Lower leg skin (tissue), 3 donors: ENCODE measurements around the gene TAS2R8.

Experiments used
- POLR2A ChIP-seq, 2 donors: fragments of 450-650 bp; IDR thresholded peaks; one replicate each; pipeline ENCODE4 v1.6.1; 2016 to 2017; ENCODE audit warnings: antibody characterized with exemption in 2 of 2, mild to moderate bottlenecking in 1 of 2, moderate library complexity in 1 of 2
- TF ChIP-seq, protein P1 (sequence below), 3 donors: fragments of 450-650 bp; IDR thresholded peaks; one replicate each; pipeline ENCODE4 v1.5.1; 2016; ENCODE audit warnings: antibody characterized with exemption in 3 of 3, mild to moderate bottlenecking in 3 of 3, moderate library complexity in 2 of 3

DNA sequence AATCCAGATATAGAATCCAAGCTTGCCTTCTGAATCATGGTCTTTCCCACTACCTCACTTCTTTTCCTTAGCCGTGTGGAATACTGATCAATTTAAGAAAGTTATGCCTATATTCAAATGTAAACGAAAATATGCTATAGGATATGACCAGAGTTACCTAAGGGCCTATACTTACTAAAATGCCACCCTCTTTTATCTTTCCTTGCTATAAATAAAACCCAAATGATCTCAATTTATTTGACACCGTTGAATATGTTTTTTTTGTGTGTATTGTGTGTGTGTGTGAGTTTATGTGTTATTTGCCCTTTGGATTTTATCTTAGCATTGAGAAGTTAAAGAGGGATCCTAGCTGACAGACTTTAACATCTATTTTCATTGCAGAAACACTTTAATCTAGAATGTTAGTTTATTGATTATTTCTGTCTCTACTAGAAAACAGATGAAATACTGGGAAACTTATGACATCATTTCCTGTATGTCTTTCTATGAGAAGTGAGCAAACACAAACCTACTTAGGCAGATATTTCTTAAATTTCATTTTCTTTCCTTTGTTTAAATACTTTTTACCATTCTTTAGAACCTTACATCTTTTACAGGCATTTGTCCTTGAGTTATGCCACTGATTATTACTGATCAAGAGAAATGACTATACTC, 4.9 kb upstream of the TAS2R8 start:
- no peak for TF ChIP-seq POLR2A (IDR thresholded peaks at IDR 0.05)
- TF ChIP-seq, protein P1, sequence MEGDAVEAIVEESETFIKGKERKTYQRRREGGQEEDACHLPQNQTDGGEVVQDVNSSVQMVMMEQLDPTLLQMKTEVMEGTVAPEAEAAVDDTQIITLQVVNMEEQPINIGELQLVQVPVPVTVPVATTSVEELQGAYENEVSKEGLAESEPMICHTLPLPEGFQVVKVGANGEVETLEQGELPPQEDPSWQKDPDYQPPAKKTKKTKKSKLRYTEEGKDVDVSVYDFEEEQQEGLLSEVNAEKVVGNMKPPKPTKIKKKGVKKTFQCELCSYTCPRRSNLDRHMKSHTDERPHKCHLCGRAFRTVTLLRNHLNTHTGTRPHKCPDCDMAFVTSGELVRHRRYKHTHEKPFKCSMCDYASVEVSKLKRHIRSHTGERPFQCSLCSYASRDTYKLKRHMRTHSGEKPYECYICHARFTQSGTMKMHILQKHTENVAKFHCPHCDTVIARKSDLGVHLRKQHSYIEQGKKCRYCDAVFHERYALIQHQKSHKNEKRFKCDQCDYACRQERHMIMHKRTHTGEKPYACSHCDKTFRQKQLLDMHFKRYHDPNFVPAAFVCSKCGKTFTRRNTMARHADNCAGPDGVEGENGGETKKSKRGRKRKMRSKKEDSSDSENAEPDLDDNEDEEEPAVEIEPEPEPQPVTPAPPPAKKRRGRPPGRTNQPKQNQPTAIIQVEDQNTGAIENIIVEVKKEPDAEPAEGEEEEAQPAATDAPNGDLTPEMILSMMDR (IDR thresholded peaks at IDR 0.05): no peak
